WTC11 (cell line): Measurements from ENCODE around the gene ADAMTS9. TPM values are rescaled to one million over a fixed set of nuclear protein-coding genes. Genes with fewer than 3 reads are reported as not detected.

Source experiments
- ATAC-seq: fragments of 200-7000 bp; cut with Tn5 transposase; 2 replicates; pipeline ENCODE4 v1.10.0; 2021; ENCODE audit warnings: mild to moderate bottlenecking, moderate library complexity
- CTCF ChIA-PET: fragments of 300-600 bp; sonication (Branson Sonifier 250); formaldehyde crosslinking; loops from one replicate; lab custom pipeline; 2021; ENCODE audit warnings: antibody characterized with exemption; lab: Charles Lee
- POLR2A ChIA-PET: fragments of 350-600 bp; sonication (Branson Sonifier 250); formaldehyde crosslinking; loops from one replicate; lab custom pipeline; 2021; ENCODE audit warnings: antibody characterized with exemption; lab: Charles Lee
- DNase-seq: peaks from one replicate; pipeline ENCODE4 v3.0.0; 2021; ENCODE audit warnings: low spot score
- H3K27ac Mint-ChIP-seq: 2 replicates; pipeline ENCODE4 v1.8.0; 2021; ENCODE audit warnings: mixed read lengths
- H3K27me3 Mint-ChIP-seq: 2 replicates; pipeline ENCODE4 v1.8.0; 2021; ENCODE audit warnings: low read depth, mild to moderate bottlenecking, moderate library complexity, mixed read lengths
- H3K36me3 Mint-ChIP-seq: 2 replicates; pipeline ENCODE4 v1.8.0; 2021; ENCODE audit warnings: mixed read lengths
- H3K4me1 Mint-ChIP-seq: 2 replicates; pipeline ENCODE4 v1.8.0; 2022; ENCODE audit warnings: mixed read lengths
- H3K4me3 Mint-ChIP-seq: 2 replicates; pipeline ENCODE4 v1.8.0; 2021; ENCODE audit warnings: mild to moderate bottlenecking, moderate library complexity, mixed read lengths
- H3K9me3 Mint-ChIP-seq: 2 replicates; pipeline ENCODE4 v1.8.0; 2021; ENCODE audit warnings: mixed read lengths
- ATF6 ChIP-seq: sonication (generic); formaldehyde crosslinking; IDR thresholded peaks from 2 replicates; pipeline ENCODE4 v1.8.1; 2023; ENCODE audit warnings: mild to moderate bottlenecking, missing genetic modification reagents
- CDX4 ChIP-seq: fragments of 250-450 bp; sonication (Bioruptor Pico); IDR thresholded peaks from 2 replicates; pipeline ENCODE4 v1.9.0; 2021; ENCODE audit warnings: moderate library complexity, mild to moderate bottlenecking, inconsistent platforms, borderline replicate concordance
- FOXP1 ChIP-seq: sonication (generic); formaldehyde crosslinking; IDR thresholded peaks from 2 replicates; pipeline ENCODE4 v1.8.0; 2022; ENCODE audit warnings: missing genetic modification reagents, mild to moderate bottlenecking, moderate library complexity, borderline replicate concordance
- HMGXB4 ChIP-seq: sonication (generic); formaldehyde crosslinking; IDR thresholded peaks from 2 replicates; pipeline ENCODE4 v1.8.1; 2023; ENCODE audit warnings: mild to moderate bottlenecking, moderate library complexity, missing genetic modification reagents
- IRF1 ChIP-seq: sonication (generic); formaldehyde crosslinking; IDR thresholded peaks from 2 replicates; pipeline ENCODE4 v1.8.0; 2023; ENCODE audit warnings: missing genetic modification reagents
- MXD4 ChIP-seq: fragments of 250-450 bp; sonication (Bioruptor Pico); IDR thresholded peaks from 2 replicates; pipeline ENCODE4 v1.8.0; 2021; ENCODE audit warnings: mild to moderate bottlenecking, moderate library complexity, borderline replicate concordance
- PRDM15 ChIP-seq: sonication (generic); formaldehyde crosslinking; IDR thresholded peaks from 2 replicates; pipeline ENCODE4 v1.8.0; 2022; ENCODE audit warnings: missing genetic modification reagents
- STAT6 ChIP-seq: sonication (generic); formaldehyde crosslinking; conservative IDR thresholded peaks from 2 replicates; pipeline ENCODE4 v1.8.1; 2023; ENCODE audit warnings: mild to moderate bottlenecking, low read depth, missing genetic modification reagents, moderate library complexity
- USF1 ChIP-seq: sonication (generic); formaldehyde crosslinking; IDR thresholded peaks from 2 replicates; pipeline ENCODE4 v1.8.0; 2022; ENCODE audit warnings: mild to moderate bottlenecking, missing genetic modification reagents
- ZBTB43 ChIP-seq: sonication (generic); formaldehyde crosslinking; IDR thresholded peaks from 2 replicates; pipeline ENCODE4 v1.8.1; 2023; ENCODE audit warnings: mild to moderate bottlenecking, missing genetic modification reagents
- ZMAT4 ChIP-seq: fragments of 250-450 bp; sonication (Bioruptor Pico); IDR thresholded peaks from 2 replicates; pipeline ENCODE4 v1.9.0; 2021; ENCODE audit warnings: mild to moderate bottlenecking
- ZNF138 ChIP-seq: sonication (generic); formaldehyde crosslinking; conservative IDR thresholded peaks from 2 replicates; pipeline ENCODE4 v1.8.1; 2022; ENCODE audit warnings: mild to moderate bottlenecking, moderate library complexity, missing genetic modification reagents
- ZNF425 ChIP-seq: fragments of 250-450 bp; sonication (Bioruptor Pico); conservative IDR thresholded peaks from 2 replicates; pipeline ENCODE4 v1.9.0; 2021; ENCODE audit warnings: mild to moderate bottlenecking
- ZNF671 ChIP-seq: fragments of 250-450 bp; sonication (Bioruptor Pico); IDR thresholded peaks from 2 replicates; pipeline ENCODE4 v1.8.0; 2021; ENCODE audit warnings: mild to moderate bottlenecking
- total RNA-seq: library from RNA; stranded (reverse); gene quantifications from 3 replicates; pipeline ENCODE4 v1.2.3, GENCODE V29; 2021

Gene ADAMTS9
- total RNA-seq, 1 experiment from 2014 or later = 3.1 TPM

GRCh38 chr3:64493149-64493548 is 194.7 kb downstream of the ADAMTS9 start:
- DNase-seq = no peak
- H3K4me1 Mint-ChIP-seq = peaks cover 37% of the 10 kb centered on the region
- no peaks in the 10 kb centered on the region for H3K36me3 Mint-ChIP-seq
- ChIA-PET POLR2A (no interaction called here), CTCF (interaction anchor here (1.6 to 1.7 kb wide), 2 partner anchors 9 to 30 kb away, joined by 3 read pairs; no protein-coding TSS in a partner anchor)
- no peak for TF ChIP-seq ZNF138
- TF ChIP-seq ZNF425 (CRISPR knock-in tag) = no peak
- TF ChIP-seq ZNF671 (CRISPR knock-in tag) = no peak
- no peak for TF ChIP-seq STAT6 (CRISPR knock-in tag)
- no peak for TF ChIP-seq ATF6 (CRISPR knock-in tag)
- TF ChIP-seq IRF1 (CRISPR knock-in tag) = no peak
- no peak for TF ChIP-seq ZBTB43 (CRISPR knock-in tag)
- TF ChIP-seq HMGXB4 (CRISPR knock-in tag) = no peak
- TF ChIP-seq MXD4 (CRISPR knock-in tag) = no peak
- no peak for TF ChIP-seq USF1 (CRISPR knock-in tag)
- no peak overlapping the region for H3K27ac Mint-ChIP-seq
- H3K27me3 Mint-ChIP-seq = peaks cover 25% of the 10 kb centered on the region
- H3K4me3 Mint-ChIP-seq = no peak overlapping the region
- H3K9me3 Mint-ChIP-seq = no peaks in the 10 kb centered on the region
- no peak for ATAC-seq

GRCh38 chr3:64491843-64492242 is 196.0 kb downstream of the ADAMTS9 start:
- H3K27ac Mint-ChIP-seq = no peak overlapping the region
- ChIA-PET POLR2A (no interaction called here), CTCF (interaction anchor here (1.6 kb wide), 1 partner anchor 8 kb away, joined by 3 read pairs; no protein-coding TSS in a partner anchor)
- no peak overlapping the region for H3K4me3 Mint-ChIP-seq
- H3K27me3 Mint-ChIP-seq = peaks cover 25% of the 10 kb centered on the region
- ATAC-seq (no peak), DNase-seq (no peak)
- H3K36me3 Mint-ChIP-seq = no peaks in the 10 kb centered on the region
- H3K4me1 Mint-ChIP-seq = peaks cover 37% of the 10 kb centered on the region
- H3K9me3 Mint-ChIP-seq = no peaks in the 10 kb centered on the region
- TF ChIP-seq FOXP1 (CRISPR knock-in tag) (no peak), PRDM15 (no peak), CDX4 (CRISPR knock-in tag) (no peak), ZNF425 (CRISPR knock-in tag) (no peak), ZMAT4 (CRISPR knock-in tag) (no peak)
